Karpas-422 (cell line): ENCODE measurements around the gene PRDM16. TPM values are rescaled to one million over a fixed set of nuclear protein-coding genes. Genes with fewer than 3 reads are reported as not detected.

Experiments
- DNase-seq: peaks from one replicate; pipeline ENCODE4 v3.0.0-alpha.2; 2015
- H2AFZ ChIP-seq: fragments of 200-600 bp; sonication (generic); 2 replicates; pipeline ENCODE4 v1.6.1; 2014; ENCODE audit warnings: antibody characterized with exemption, low read length, mixed read lengths
- H3K27ac ChIP-seq: fragments of 200-600 bp; sonication (generic); 2 replicates; pipeline ENCODE4 v1.5.1; 2014; ENCODE audit warnings: mild to moderate bottlenecking, low read length, moderate library complexity
- H3K27me3 ChIP-seq: fragments of 200-600 bp; sonication (generic); 2 replicates; pipeline ENCODE4 v1.6.1; 2014; ENCODE audit warnings: low read length, mixed read lengths
- H3K36me3 ChIP-seq: fragments of 200-600 bp; sonication (generic); 2 replicates; pipeline ENCODE4 v1.6.1; 2014; ENCODE audit warnings: low read length, mixed read lengths; ENCODE audit not compliant: insufficient read depth
- H3K4me1 ChIP-seq: fragments of 200-600 bp; sonication (generic); 2 replicates; pipeline ENCODE4 v1.6.1; 2014; ENCODE audit warnings: mild to moderate bottlenecking, low read length, mixed read lengths
- H3K4me2 ChIP-seq: fragments of 200-600 bp; sonication (generic); 2 replicates; pipeline ENCODE4 v1.6.1; 2014; ENCODE audit warnings: low read length, low read depth, mild to moderate bottlenecking; ENCODE audit not compliant: poor library complexity, severe bottlenecking
- H3K4me3 ChIP-seq: fragments of 200-600 bp; sonication (generic); 2 replicates; pipeline ENCODE4 v1.5.1; 2014; ENCODE audit warnings: mild to moderate bottlenecking, antibody characterized with exemption, low read length, mixed read lengths
- H3K79me2 ChIP-seq: fragments of 200-600 bp; sonication (generic); 2 replicates; pipeline ENCODE4 v1.6.1; 2014; ENCODE audit warnings: mild to moderate bottlenecking, low read length, mixed read lengths
- H3K9ac ChIP-seq: fragments of 200-600 bp; sonication (generic); 2 replicates; pipeline ENCODE4 v1.6.0; 2014; ENCODE audit warnings: low read length
- H3K9me2 ChIP-seq: fragments of 200-600 bp; sonication (generic), shearing (Covaris generic); replicated peaks from 2 replicates; pipeline ENCODE4 v1.6.0; 2014; ENCODE audit warnings: mild to moderate bottlenecking, low read length, moderate library complexity; ENCODE audit not compliant: insufficient read depth
- H3K9me3 ChIP-seq: fragments of 300-700, 200-600 bp; sonication (generic); 2 replicates; pipeline ENCODE4 v1.6.1; 2014; ENCODE audit warnings: low read length, mixed read lengths
- H4K20me1 ChIP-seq: fragments of 200-600 bp; sonication (generic); 2 replicates; pipeline ENCODE4 v1.6.1; 2014; ENCODE audit warnings: mild to moderate bottlenecking, antibody characterized with exemption, low read length, low read depth; ENCODE audit not compliant: insufficient read depth
- total RNA-seq: library from RNA; depleted of rRNA; stranded (reverse); fragments of >200 nt; shearing (Covaris generic); gene quantifications from 2 replicates; pipeline ENCODE4 v1.2.3, GENCODE V29; 2014; ENCODE audit warnings: low replicate concordance

PRDM16 gene
- total RNA-seq, 1 experiment from 2014 or later: not detected

DNA sequence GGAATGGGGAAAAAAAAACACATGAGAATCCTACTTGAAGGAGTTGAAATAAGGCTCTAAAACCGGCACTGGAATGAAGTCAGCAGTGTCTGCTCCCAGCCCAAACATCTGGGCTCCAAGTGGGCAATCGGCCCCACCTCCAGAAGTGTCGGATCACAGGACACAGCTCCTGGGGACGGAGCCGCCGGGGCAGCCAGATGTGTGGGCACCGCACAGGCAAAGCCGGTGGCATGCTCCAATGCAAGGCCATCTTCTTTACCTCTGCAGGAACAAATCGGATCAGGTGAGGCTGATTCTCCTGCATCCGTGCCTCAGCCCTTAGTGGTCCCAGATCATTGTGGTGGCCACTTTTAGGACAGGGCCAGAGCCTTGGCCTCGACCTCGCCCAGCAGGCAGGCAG is 156.7 kb downstream of the PRDM16 start:
- Histone ChIP-seq H4K20me1 (no peaks in the 10 kb centered on the region), H3K4me3 (no peak overlapping the region), H3K9me2 (no peaks in the 10 kb centered on the region), H3K36me3 (no peaks in the 10 kb centered on the region), H3K9me3 (no peaks in the 10 kb centered on the region), H3K27me3 (no peaks in the 10 kb centered on the region), H3K9ac (no peak overlapping the region), H3K4me1 (no peaks in the 10 kb centered on the region), H3K4me2 (no peak overlapping the region), H3K27ac (no peak overlapping the region), H2AFZ (no peak overlapping the region), H3K79me2 (no peaks in the 10 kb centered on the region)
- DNase-seq: no peak

DNA sequence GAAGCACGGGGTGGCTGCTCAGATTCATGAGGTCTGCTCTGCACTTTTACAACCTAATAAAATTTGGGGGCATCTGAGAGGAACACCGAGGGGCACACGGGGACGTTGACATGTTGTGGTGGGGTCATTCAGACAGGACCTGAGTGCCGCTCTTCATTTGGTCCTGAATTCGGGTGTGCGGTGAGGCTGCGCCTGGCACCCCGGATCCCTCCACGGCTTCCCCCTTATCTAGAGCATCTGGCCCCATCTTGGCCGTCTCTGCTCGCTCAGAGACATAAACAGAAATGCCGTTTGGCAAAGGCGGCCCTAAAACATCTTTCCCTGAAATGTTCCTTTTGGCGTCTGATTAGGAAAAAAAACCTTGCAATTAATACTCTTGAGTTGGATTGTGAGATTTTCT is 157.2 kb downstream of the PRDM16 start:
- no peak overlapping the region for H3K4me2 ChIP-seq

DNA sequence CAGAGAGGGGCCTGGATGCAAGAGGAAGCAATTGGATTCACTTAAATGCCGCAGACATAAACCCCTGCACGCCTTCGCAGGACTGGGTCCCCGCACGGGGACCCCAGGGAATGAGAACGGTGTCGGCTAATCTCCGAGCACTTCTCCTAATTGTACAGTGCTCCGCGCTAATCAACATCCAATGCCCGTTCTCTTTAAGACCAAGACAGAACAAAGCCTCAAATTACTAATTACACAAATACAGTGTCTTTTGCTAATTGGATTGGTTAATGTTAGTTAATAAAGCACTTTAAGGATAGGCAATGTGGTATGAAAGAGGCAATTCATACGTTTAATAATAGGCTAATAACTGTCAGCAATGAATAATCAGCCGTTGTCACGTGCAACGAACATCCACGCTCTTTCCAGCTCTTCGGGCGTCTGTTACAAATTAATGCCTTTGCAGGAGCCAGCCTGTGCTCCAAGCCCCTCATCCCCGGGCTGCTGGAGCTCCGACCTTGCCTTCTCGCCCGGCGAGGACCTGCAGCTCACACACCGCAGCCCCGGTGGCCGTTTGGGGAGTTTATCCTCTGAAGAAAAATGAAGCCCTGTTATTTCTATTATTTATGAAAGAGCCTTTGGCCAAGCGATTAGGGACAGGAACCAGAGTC is 157.8 kb downstream of the PRDM16 start:
- H3K4me1 ChIP-seq: no peaks in the 10 kb centered on the region
- no peaks in the 10 kb centered on the region for H3K36me3 ChIP-seq
- H3K9ac ChIP-seq: no peak overlapping the region
- no peaks in the 10 kb centered on the region for H3K79me2 ChIP-seq
- no peaks in the 10 kb centered on the region for H4K20me1 ChIP-seq
- no peak overlapping the region for H3K27ac ChIP-seq
- no peak for DNase-seq
- no peak overlapping the region for H3K4me3 ChIP-seq
- H3K9me2 ChIP-seq: no peaks in the 10 kb centered on the region
- H2AFZ ChIP-seq: no peak overlapping the region
- no peaks in the 10 kb centered on the region for H3K27me3 ChIP-seq
- H3K9me3 ChIP-seq: no peaks in the 10 kb centered on the region
- no peak overlapping the region for H3K4me2 ChIP-seq

More for the DNA sequence above, 157.2 kb downstream of the PRDM16 start:
- Histone ChIP-seq H3K9ac (no peak overlapping the region), H3K4me3 (no peak overlapping the region), H2AFZ (no peak overlapping the region), H3K27me3 (no peaks in the 10 kb centered on the region), H4K20me1 (no peaks in the 10 kb centered on the region), H3K79me2 (no peaks in the 10 kb centered on the region), H3K36me3 (no peaks in the 10 kb centered on the region), H3K9me2 (no peaks in the 10 kb centered on the region), H3K9me3 (no peaks in the 10 kb centered on the region), H3K27ac (no peak overlapping the region), H3K4me1 (no peaks in the 10 kb centered on the region)
- DNase-seq: no peak

DNA sequence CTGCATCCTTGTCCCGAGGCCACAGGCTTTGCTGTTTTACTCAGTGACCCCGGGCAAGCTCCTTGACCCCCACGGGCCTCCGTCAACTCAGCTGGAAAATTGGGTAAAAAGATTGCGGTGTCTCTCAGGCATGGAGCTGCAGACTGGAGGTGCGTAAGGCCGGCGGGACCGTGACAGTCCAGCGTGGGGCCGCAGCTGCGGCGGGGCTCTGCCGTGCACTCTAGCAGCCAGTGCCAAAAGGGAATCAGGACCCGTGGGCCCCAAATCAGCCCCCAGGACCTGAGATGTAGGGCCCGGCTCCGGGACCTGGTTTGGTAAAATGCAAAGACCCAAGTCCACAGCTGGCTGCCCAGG is 158.3 kb downstream of the PRDM16 start:
- H3K9me3 ChIP-seq: no peaks in the 10 kb centered on the region
- H3K4me1 ChIP-seq: no peaks in the 10 kb centered on the region
- no peak overlapping the region for H3K4me3 ChIP-seq
- H2AFZ ChIP-seq: no peak overlapping the region
- no peaks in the 10 kb centered on the region for H3K79me2 ChIP-seq
- H3K9ac ChIP-seq: no peak overlapping the region
- no peak overlapping the region for H3K4me2 ChIP-seq
- H4K20me1 ChIP-seq: no peaks in the 10 kb centered on the region
- no peaks in the 10 kb centered on the region for H3K27me3 ChIP-seq
- H3K36me3 ChIP-seq: no peaks in the 10 kb centered on the region
- no peak for DNase-seq
- no peak overlapping the region for H3K27ac ChIP-seq
- no peaks in the 10 kb centered on the region for H3K9me2 ChIP-seq

DNA sequence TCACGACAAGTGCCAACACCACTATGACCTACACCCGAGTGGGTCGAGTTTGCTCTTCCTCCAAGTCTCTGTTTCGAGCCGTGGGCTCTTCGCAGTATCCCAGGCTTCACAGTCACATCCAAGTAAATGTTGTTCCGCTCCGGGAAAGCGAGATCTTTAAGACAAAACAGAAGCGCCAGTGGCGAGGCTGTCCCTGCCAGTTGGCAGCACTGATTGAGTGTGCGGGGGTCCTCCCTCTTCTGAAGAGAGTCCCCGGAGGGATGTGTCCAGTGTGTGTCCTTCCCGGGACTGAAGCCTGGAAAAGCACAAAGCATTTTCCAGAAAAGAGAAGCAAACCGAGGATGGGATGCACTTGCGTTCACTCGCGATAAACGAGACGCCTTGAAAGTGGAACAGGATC is 158.9 kb downstream of the PRDM16 start:
- Histone ChIP-seq H2AFZ (no peak overlapping the region), H3K27ac (no peak overlapping the region), H3K4me3 (no peak overlapping the region), H3K9ac (no peak overlapping the region), H3K9me3 (no peaks in the 10 kb centered on the region), H3K4me1 (no peaks in the 10 kb centered on the region), H3K36me3 (no peaks in the 10 kb centered on the region), H3K4me2 (no peak overlapping the region), H3K9me2 (no peaks in the 10 kb centered on the region), H3K27me3 (no peaks in the 10 kb centered on the region), H3K79me2 (no peaks in the 10 kb centered on the region), H4K20me1 (no peaks in the 10 kb centered on the region)
- DNase-seq: no peak

DNA sequence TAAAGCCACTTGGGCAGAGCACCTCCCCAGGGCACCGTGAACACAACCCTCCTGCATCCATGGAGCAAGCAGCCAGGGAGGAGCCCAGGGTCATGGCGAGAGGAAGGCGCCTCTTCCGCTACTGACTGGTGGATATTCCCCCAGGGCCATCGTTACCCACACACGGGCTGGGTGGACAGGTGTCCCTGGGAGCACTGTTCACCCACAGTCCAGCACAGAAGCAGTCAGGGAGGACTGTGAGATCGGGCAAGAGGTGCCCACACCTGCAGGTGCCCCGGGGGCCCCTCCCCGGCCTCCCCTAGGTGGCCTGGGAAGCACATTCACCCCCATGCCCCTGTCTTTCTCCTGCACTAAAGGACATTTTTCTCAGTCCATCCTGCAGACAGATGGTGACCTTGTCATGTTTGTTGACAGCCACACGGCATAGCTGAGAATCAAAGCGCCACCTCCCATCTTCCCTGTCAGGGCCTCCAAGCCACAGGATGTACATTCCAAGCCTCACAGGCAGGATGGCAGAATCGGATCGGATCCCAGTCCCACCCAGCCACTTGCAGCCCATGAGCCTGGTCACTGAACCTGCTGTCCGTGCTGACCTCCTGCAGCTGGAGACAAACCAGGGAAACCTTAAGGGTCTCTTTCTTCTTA is 160.2 kb downstream of the PRDM16 start:
- Histone ChIP-seq H3K4me3 (no peak overlapping the region), H2AFZ (no peak overlapping the region), H3K36me3 (no peaks in the 10 kb centered on the region), H4K20me1 (no peaks in the 10 kb centered on the region), H3K79me2 (no peaks in the 10 kb centered on the region), H3K4me1 (no peaks in the 10 kb centered on the region), H3K4me2 (no peak overlapping the region), H3K9ac (no peak overlapping the region), H3K9me3 (no peaks in the 10 kb centered on the region), H3K27ac (no peak overlapping the region), H3K9me2 (no peaks in the 10 kb centered on the region), H3K27me3 (no peaks in the 10 kb centered on the region)
- DNase-seq: no peak

DNA sequence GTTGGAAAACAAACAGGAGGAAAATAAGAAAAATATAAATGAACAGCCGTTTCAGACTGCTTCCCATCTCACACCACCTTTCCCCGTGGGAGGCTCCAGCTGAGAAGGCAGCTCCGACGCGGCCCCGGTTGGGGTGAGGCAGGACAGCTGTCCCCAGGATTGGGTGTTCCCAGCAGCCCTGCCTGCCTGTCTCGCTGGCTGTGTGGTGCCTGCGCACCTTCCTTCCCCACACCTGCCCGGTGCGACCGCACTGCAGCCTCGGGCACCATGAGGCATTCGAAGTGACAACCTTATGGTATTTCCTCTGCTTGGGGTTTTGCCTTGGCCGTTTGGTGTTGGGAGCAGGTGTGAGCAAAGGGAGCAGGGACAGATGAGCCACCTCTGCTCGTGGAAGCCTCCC is 161.6 kb downstream of the PRDM16 start:
- no peak overlapping the region for H2AFZ ChIP-seq
- H3K27me3 ChIP-seq: no peaks in the 10 kb centered on the region
- H3K27ac ChIP-seq: no peak overlapping the region
- no peak overlapping the region for H3K4me2 ChIP-seq
- H4K20me1 ChIP-seq: no peaks in the 10 kb centered on the region
- H3K9ac ChIP-seq: no peak overlapping the region
- no peaks in the 10 kb centered on the region for H3K79me2 ChIP-seq
- H3K4me3 ChIP-seq: no peak overlapping the region
- DNase-seq: no peak
- no peaks in the 10 kb centered on the region for H3K9me3 ChIP-seq
- H3K4me1 ChIP-seq: no peaks in the 10 kb centered on the region
- no peaks in the 10 kb centered on the region for H3K9me2 ChIP-seq
- no peaks in the 10 kb centered on the region for H3K36me3 ChIP-seq

DNA sequence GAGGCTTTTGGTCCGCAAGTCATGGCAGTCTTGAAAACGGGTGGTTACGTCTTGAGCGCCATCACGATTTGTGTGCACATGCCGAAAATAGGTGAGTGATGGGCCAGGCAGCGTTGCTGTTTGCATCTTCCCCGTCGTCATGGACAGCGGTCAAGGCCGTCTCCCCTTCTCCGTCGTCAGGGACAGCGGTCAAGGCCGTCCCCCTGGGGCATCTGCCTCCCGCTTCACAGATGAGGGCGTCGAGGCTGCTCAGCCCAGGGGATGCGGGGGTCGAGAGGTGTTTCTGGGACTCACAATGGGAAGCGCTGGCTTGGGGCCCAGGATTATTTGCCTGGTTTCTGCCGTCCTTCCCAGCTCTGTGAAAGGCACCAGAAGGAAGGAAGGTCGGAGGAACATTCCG is 162.2 kb downstream of the PRDM16 start:
- H3K9me3 ChIP-seq: no peaks in the 10 kb centered on the region

More for the DNA sequence above, 162.2 kb downstream of the PRDM16 start:
- Histone ChIP-seq H3K27ac (no peak overlapping the region), H4K20me1 (no peaks in the 10 kb centered on the region), H3K4me1 (no peaks in the 10 kb centered on the region), H3K36me3 (no peaks in the 10 kb centered on the region), H3K4me2 (no peak overlapping the region), H3K27me3 (no peaks in the 10 kb centered on the region), H3K79me2 (no peaks in the 10 kb centered on the region), H3K9ac (no peak overlapping the region), H3K4me3 (no peak overlapping the region), H2AFZ (no peak overlapping the region), H3K9me2 (no peaks in the 10 kb centered on the region)
- DNase-seq: no peak
